HepG2 (cell line): ENCODE data around the gene SPSB2. TPM values are rescaled to one million over a fixed set of nuclear protein-coding genes. Genes with fewer than 3 reads are reported as not detected.

ENCODE experiments used
- FOXP1 ChIP-seq, 2 experiments: fragments of 450-650 bp in 1 of 2; IDR thresholded peaks; 2 replicates each; pipeline ENCODE4 v1.6.1; 2017 to 2018; ENCODE audit warnings: antibody characterized with exemption in 1 of 2
- HNF4G ChIP-seq, 2 experiments: sonication (generic) in 1 of 2; formaldehyde crosslinking in 1 of 2; IDR thresholded peaks; 2 replicates each; pipeline versions ENCODE4 v1.4.0 to v1.6.1; 2011 to 2020; ENCODE audit warnings: borderline replicate concordance in 2 of 2, low read depth in 2 of 2, mild to moderate bottlenecking in 2 of 2, low read length in 1 of 2, missing genetic modification reagents in 1 of 2, moderate library complexity in 1 of 2
- MAZ ChIP-seq, 2 experiments: sonication (generic) in 1 of 2; formaldehyde crosslinking in 1 of 2; IDR thresholded peaks; 2 replicates each; pipeline versions ENCODE4 v1.5.0 to v1.6.1; 2012 to 2020; ENCODE audit warnings: low read depth in 2 of 2, mild to moderate bottlenecking in 2 of 2, borderline replicate concordance in 1 of 2, improper control_type of control experiment in 1 of 2, low read length in 1 of 2, missing genetic modification reagents in 1 of 2, moderate library complexity in 1 of 2
- MTF1 ChIP-seq: sonication (generic); formaldehyde crosslinking; IDR thresholded peaks from 2 replicates; pipeline ENCODE4 v1.5.0; 2020; ENCODE audit warnings: missing genetic modification reagents
- RAD21 ChIP-seq: fragments of 450-650 bp; formaldehyde crosslinking; IDR thresholded peaks from 2 replicates; pipeline ENCODE4 v1.5.0; 2020; ENCODE audit warnings: mild to moderate bottlenecking
- RBM39 ChIP-seq: fragments of 200-400 bp; formaldehyde crosslinking; IDR thresholded peaks from one replicate; pipeline ENCODE4 v1.6.1; 2018; ENCODE audit warnings: antibody characterized with exemption, mild to moderate bottlenecking, low read depth, low read length; ENCODE audit not compliant: poor library complexity, severe bottlenecking
- SNRNP70 ChIP-seq: fragments of 200-400 bp; formaldehyde crosslinking; IDR thresholded peaks from 2 replicates; pipeline ENCODE4 v1.6.1; 2017; ENCODE audit warnings: mild to moderate bottlenecking, low read depth, low read length, moderate library complexity
- SOX13 ChIP-seq, 3 experiments: fragments of 450-650 bp in 1 of 3; sonication (generic) in 1 of 3; formaldehyde crosslinking in 1 of 3; IDR thresholded peaks in 2 of 3; conservative IDR thresholded peaks in 1 of 3; 2 replicates each; pipeline versions ENCODE4 v1.5.0 to v1.6.1; 2016 to 2020; ENCODE audit warnings: antibody characterized with exemption in 1 of 3, mild to moderate bottlenecking in 1 of 3, missing compliant biosample characterization in 1 of 3, missing genetic modification reagents in 1 of 3, moderate library complexity in 1 of 3
- ZNF138 ChIP-seq: sonication (generic); formaldehyde crosslinking; IDR thresholded peaks from 2 replicates; pipeline ENCODE4 v1.5.0; 2020; ENCODE audit warnings: mild to moderate bottlenecking, low read depth, missing genetic modification reagents
- ZNF781 ChIP-seq: sonication (generic); formaldehyde crosslinking; IDR thresholded peaks from 2 replicates; pipeline ENCODE4 v1.5.1; 2020; ENCODE audit warnings: borderline replicate concordance, mild to moderate bottlenecking, missing genetic modification reagents; ENCODE audit errors: not compliant biosample characterization
- polyA plus RNA-seq, 8 experiments: library from polyadenylated mRNA; depleted of rRNA in 3 of 8; stranded (reverse) in 7 of 8; unstranded in 1 of 8; fragments of >200 nt; fragmentation: Illumina TruSeq in 4 of 8; extraction: Trizol in 4 of 8; gene quantifications; 2 replicates each; pipeline versions ENCODE4 v1.2.1 to v1.2.3, GENCODE V29; 2011 to 2016; ENCODE audit warnings: low read depth in 4 of 8, missing spikeins in 1 of 8, mixed read lengths in 1 of 8; ENCODE audit not compliant: insufficient read depth in 1 of 8
- total RNA-seq, 5 experiments: library from RNA; depleted of rRNA; stranded (reverse); fragments of >200 nt; fragmentation: Illumina TruSeq; extraction: Trizol; gene quantifications; 2 replicates each; pipeline ENCODE4 v1.2.3, GENCODE V29; 2016; ENCODE audit warnings: low read depth in 1 of 5
- TF ChIP-seq, protein P1 (sequence below): IDR thresholded peaks from 2 replicates; pipeline ENCODE4 v1.6.1; 2016; ENCODE audit warnings: missing genetic modification reagents, missing compliant biosample characterization
- TF ChIP-seq, protein P2 (sequence below): sonication (generic); formaldehyde crosslinking; IDR thresholded peaks from one replicate; pipeline ENCODE4 v1.5.1; 2020; ENCODE audit warnings: mild to moderate bottlenecking, missing genetic modification reagents; ENCODE audit errors: not compliant biosample characterization
- TF ChIP-seq, protein P3 (sequence below): fragments of 450-650 bp; IDR thresholded peaks from 2 replicates; pipeline ENCODE4 v1.6.1; 2017; ENCODE audit warnings: mild to moderate bottlenecking

The SPSB2 gene
- total and polyA plus RNA-seq, 2 of the 13 experiments (the other 11 are each of a cell fraction or from before 2014, with no cell fraction given): 2.0 to 6.2 TPM

DNA sequence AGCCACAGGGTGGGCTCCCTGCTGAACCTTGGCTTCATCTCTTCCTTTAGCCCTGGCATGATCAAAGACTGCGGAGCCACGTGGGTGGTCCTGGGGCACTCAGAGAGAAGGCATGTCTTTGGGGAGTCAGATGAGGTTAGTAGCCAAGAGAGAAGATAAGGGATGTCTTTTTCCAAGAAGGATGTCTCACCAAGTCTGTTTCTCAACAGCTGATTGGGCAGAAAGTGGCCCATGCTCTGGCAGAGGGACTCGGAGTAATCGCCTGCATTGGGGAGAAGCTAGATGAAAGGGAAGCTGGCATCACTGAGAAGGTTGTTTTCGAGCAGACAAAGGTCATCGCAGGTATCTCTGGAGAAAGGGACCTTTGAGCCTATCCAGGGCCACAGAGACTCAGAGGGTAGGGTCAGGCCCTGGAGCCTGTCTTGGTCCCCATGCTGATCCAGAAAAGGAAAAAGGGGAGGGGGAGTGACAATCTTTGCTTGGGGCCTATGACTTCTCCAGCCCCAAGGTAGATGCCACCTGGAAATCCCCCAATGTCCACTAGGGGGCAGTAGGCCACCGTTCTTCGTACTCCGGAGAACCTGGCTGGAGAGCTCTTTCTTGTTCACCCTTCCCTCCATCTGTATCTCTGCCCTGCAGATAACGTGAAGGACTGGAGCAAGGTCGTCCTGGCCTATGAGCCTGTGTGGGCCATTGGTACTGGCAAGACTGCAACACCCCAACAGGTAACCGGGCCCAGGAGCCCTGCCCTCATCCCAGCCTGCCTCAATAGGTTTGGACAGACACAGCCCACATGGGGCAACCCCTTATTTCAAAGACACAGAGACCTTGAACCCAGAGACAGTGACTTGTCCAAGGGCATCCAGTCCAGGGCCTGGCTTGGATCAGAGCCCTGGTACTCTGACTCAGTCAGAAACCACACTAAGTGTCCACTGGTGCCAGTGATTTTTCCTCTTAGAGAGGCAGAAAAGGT is 3.8 kb downstream of the SPSB2 start (continued):
- TF ChIP-seq, protein P1, sequence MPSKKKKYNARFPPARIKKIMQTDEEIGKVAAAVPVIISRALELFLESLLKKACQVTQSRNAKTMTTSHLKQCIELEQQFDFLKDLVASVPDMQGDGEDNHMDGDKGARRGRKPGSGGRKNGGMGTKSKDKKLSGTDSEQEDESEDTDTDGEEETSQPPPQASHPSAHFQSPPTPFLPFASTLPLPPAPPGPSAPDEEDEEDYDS (CRISPR knock-in tag): peak; percentile 12; the same call in 1 of the 2 replicates
- TF ChIP-seq ZNF781 (no peak), MAZ (IDR thresholded peaks at IDR 0.05; ENCODE audit: borderline replicate concordance, low read depth, low read length) (no peak), MAZ (CRISPR knock-in tag; IDR thresholded peaks at IDR 0.05; ENCODE audit: low read depth) (0 out of 2 replicates have a peak, but pooled peaks have one; percentile 31), RBM39 (no peak), ZNF138 (CRISPR knock-in tag) (no peak), SOX13 (IDR thresholded peaks at IDR 0.05) (no peak), SOX13 (CRISPR knock-in tag; conservative IDR thresholded peaks at IDR 0.05 in 1 of 2, IDR thresholded peaks at IDR 0.05 in 1 of 2) (0 out of 4 replicates have a peak, but pooled peaks of 1 of the 2 experiments have one; percentile 7), HNF4G (IDR thresholded peaks at IDR 0.05; ENCODE audit: borderline replicate concordance, low read depth, low read length) (no peak), HNF4G (CRISPR knock-in tag; IDR thresholded peaks at IDR 0.05; ENCODE audit: borderline replicate concordance, low read depth) (no peak), MTF1 (CRISPR knock-in tag) (no peak), SNRNP70 (no peak), RAD21 (CRISPR knock-in tag) (peak; percentile 81), FOXP1 (IDR thresholded peaks at IDR 0.05) (no peak), FOXP1 (CRISPR knock-in tag; IDR thresholded peaks at IDR 0.05) (no peak)
- TF ChIP-seq, protein P2, sequence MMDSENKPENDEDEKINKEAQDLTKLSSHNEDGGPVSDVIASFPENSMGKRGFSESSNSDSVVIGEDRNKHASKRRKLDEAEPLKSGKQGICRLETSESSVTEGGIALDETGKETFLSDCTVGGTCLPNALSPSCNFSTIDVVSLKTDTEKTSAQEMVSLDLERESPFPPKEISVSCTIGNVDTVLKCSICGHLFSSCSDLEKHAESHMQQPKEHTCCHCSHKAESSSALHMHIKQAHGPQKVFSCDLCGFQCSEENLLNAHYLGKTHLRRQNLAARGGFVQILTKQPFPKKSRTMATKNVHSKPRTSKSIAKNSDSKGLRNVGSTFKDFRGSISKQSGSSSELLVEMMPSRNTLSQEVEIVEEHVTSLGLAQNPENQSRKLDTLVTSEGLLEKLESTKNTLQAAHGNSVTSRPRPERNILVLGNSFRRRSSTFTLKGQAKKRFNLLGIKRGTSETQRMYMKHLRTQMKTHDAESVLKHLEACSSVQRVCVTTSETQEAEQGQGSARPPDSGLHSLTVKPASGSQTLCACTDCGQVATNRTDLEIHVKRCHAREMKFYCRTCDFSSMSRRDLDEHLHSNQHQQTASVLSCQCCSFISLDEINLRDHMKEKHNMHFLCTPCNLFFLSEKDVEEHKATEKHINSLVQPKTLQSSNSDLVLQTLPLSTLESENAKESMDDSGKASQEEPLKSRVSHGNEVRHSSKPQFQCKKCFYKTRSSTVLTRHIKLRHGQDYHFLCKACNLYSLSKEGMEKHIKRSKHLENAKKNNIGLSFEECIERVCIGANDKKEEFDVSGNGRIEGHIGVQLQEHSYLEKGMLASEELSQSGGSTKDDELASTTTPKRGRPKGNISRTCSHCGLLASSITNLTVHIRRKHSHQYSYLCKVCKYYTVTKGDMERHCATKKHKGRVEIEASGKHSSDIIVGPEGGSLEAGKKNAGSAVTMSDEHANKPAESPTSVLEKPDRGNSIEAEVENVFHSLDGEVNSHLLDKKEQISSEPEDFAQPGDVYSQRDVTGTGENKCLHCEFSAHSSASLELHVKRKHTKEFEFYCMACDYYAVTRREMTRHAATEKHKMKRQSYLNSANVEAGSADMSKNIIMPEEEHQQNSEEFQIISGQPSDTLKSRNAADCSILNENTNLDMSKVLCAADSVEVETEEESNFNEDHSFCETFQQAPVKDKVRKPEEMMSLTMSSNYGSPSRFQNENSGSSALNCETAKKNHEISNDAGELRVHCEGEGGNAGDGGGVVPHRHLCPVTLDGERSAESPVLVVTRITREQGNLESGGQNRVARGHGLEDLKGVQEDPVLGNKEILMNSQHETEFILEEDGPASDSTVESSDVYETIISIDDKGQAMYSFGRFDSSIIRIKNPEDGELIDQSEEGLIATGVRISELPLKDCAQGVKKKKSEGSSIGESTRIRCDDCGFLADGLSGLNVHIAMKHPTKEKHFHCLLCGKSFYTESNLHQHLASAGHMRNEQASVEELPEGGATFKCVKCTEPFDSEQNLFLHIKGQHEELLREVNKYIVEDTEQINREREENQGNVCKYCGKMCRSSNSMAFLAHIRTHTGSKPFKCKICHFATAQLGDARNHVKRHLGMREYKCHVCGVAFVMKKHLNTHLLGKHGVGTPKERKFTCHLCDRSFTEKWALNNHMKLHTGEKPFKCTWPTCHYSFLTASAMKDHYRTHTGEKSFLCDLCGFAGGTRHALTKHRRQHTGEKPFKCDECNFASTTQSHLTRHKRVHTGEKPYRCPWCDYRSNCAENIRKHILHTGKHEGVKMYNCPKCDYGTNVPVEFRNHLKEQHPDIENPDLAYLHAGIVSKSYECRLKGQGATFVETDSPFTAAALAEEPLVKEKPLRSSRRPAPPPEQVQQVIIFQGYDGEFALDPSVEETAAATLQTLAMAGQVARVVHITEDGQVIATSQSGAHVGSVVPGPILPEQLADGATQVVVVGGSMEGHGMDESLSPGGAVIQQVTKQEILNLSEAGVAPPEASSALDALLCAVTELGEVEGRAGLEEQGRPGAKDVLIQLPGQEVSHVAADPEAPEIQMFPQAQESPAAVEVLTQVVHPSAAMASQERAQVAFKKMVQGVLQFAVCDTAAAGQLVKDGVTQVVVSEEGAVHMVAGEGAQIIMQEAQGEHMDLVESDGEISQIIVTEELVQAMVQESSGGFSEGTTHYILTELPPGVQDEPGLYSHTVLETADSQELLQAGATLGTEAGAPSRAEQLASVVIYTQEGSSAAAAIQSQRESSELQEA (CRISPR knock-in tag): no peak
- TF ChIP-seq, protein P3, sequence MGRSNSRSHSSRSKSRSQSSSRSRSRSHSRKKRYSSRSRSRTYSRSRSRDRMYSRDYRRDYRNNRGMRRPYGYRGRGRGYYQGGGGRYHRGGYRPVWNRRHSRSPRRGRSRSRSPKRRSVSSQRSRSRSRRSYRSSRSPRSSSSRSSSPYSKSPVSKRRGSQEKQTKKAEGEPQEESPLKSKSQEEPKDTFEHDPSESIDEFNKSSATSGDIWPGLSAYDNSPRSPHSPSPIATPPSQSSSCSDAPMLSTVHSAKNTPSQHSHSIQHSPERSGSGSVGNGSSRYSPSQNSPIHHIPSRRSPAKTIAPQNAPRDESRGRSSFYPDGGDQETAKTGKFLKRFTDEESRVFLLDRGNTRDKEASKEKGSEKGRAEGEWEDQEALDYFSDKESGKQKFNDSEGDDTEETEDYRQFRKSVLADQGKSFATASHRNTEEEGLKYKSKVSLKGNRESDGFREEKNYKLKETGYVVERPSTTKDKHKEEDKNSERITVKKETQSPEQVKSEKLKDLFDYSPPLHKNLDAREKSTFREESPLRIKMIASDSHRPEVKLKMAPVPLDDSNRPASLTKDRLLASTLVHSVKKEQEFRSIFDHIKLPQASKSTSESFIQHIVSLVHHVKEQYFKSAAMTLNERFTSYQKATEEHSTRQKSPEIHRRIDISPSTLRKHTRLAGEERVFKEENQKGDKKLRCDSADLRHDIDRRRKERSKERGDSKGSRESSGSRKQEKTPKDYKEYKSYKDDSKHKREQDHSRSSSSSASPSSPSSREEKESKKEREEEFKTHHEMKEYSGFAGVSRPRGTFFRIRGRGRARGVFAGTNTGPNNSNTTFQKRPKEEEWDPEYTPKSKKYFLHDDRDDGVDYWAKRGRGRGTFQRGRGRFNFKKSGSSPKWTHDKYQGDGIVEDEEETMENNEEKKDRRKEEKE: no peak
